ENCODE results near the gene EFNA1.
"Not testable (repeated sequence)": the region's sequence is repeated elsewhere in the genome, so short reads cannot be mapped to it uniquely, and the experiment has no call there.

EFNA1 gene

GRCh38 chr1:155158991-155159390 is 31.3 kb downstream of the EFNA1 start:
- no peak for DNase-seq (ENCODE audit: low spot score)

- no peak for DNase-seq (ENCODE audit: low spot score)
These were observed 32.5 kb downstream of the EFNA1 start for GRCh38 chr1:155160128-155160527.

GRCh38 chr1:155162631-155163030 is 35.0 kb downstream of the EFNA1 start:
- not testable (repeated sequence) for DNase-seq (ENCODE audit: low spot score)

- DNase-seq (ENCODE audit: low spot score), result not testable (repeated sequence)
These were observed 36.1 kb downstream of the EFNA1 start for GRCh38 chr1:155163785-155164184.

GRCh38 chr1:155164625-155165024 is 36.9 kb downstream of the EFNA1 start:
- not testable (repeated sequence) for DNase-seq (ENCODE audit: low spot score)

- no peak for DNase-seq (ENCODE audit: low spot score)
These were observed 38.4 kb downstream of the EFNA1 start for GRCh38 chr1:155166051-155166470.

- no peak for DNase-seq (ENCODE audit: low spot score)
These were observed 38.9 kb downstream of the EFNA1 start for GRCh38 chr1:155166471-155167165.

- DNase-seq (ENCODE audit: low spot score), result peak; percentile 84
These were observed 39.8 kb downstream of the EFNA1 start for GRCh38 chr1:155167166-155168104.

GRCh38 chr1:155168105-155168445 is 40.4 kb downstream of the EFNA1 start:
- DNase-seq (ENCODE audit: low spot score), result not testable (repeated sequence)

GRCh38 chr1:155168456-155169210 is 41.0 kb downstream of the EFNA1 start:
- no peak for DNase-seq (ENCODE audit: low spot score)

- no peak for DNase-seq (ENCODE audit: low spot score)
These were observed 41.9 kb downstream of the EFNA1 start for GRCh38 chr1:155169541-155169940.

GRCh38 chr1:155170101-155170785 is 42.6 kb downstream of the EFNA1 start:
- DNase-seq (ENCODE audit: low spot score), result no peak

GRCh38 chr1:155170806-155171205 is 43.1 kb downstream of the EFNA1 start:
- DNase-seq (ENCODE audit: low spot score), result no peak

- no peak for DNase-seq (ENCODE audit: low spot score)
These were observed 44.4 kb downstream of the EFNA1 start for GRCh38 chr1:155171836-155172731.

GRCh38 chr1:155172732-155173477 is 45.2 kb downstream of the EFNA1 start, which contains the start of gene KRTCAP2:
Gene KRTCAP2 (minus strand): TSS chr1:155173304. CDS start chr1:155173224, 80 bp downstream.
- peak; percentile 96 for DNase-seq (ENCODE audit: low spot score)

- no peak for DNase-seq (ENCODE audit: low spot score)
These were observed 46.0 kb downstream of the EFNA1 start, which contains the start of gene TRIM46 for GRCh38 chr1:155173478-155174323. Gene TRIM46 (plus strand): TSS chr1:155173849. CDS start chr1:155173967, 118 bp downstream.

- no peak for DNase-seq (ENCODE audit: low spot score)
These were observed 46.9 kb downstream of the EFNA1 start for GRCh38 chr1:155174324-155175280.
